GM11168 (cell line): ENCODE results near the gene TAF4.
"Not testable (repeated sequence)": the region's sequence is repeated elsewhere in the genome, so short reads cannot be mapped to it uniquely, and the experiment has no call there.

Experiments
- in situ Hi-C: fragments of 300-500 bp; cut with MboI; formaldehyde crosslinking; loops from one replicate; pipeline ENCODE4 v1.12.0; 2022; ENCODE audit warnings: low sequenced_read_pairs; ENCODE audit not compliant: unreplicated experiment

Gene TAF4

GRCh38 chr20:61989741-61990140, 75.9 kb downstream of the TAF4 start:
- in situ Hi-C loops = loop anchor here (10.0 kb wide), 1 partner anchor 135 kb away; the partner anchor contains the start of gene LSM14B

- in situ Hi-C loops = no loop called here
Measured at GRCh38 chr20:61988665-61989064, 77.0 kb downstream of the TAF4 start.

- in situ Hi-C loops = no loop called here
Measured at GRCh38 chr20:61986762-61987321, 78.8 kb downstream of the TAF4 start.

- in situ Hi-C loops = no loop called here
Measured at GRCh38 chr20:61985096-61985495, 80.6 kb downstream of the TAF4 start.

GRCh38 chr20:61984431-61984830, 81.2 kb downstream of the TAF4 start:
- in situ Hi-C loops = not testable (repeated sequence)

- in situ Hi-C loops = no loop called here
Measured at GRCh38 chr20:61983965-61984364, 81.7 kb downstream of the TAF4 start.

- in situ Hi-C loops = no loop called here
Measured at GRCh38 chr20:61982951-61983315, 82.7 kb downstream of the TAF4 start.

GRCh38 chr20:61982191-61982950, 83.3 kb downstream of the TAF4 start:
- in situ Hi-C loops = no loop called here

GRCh38 chr20:61981691-61982090, 84.0 kb downstream of the TAF4 start:
- in situ Hi-C loops = not testable (repeated sequence)

- in situ Hi-C loops = no loop called here
Measured at GRCh38 chr20:61980647-61981583, 84.8 kb downstream of the TAF4 start.

- in situ Hi-C loops = no loop called here
Measured at GRCh38 chr20:61979701-61980635, 85.7 kb downstream of the TAF4 start.

- in situ Hi-C loops = no loop called here
Measured at GRCh38 chr20:61979090-61979489, 86.6 kb downstream of the TAF4 start.

- in situ Hi-C loops = no loop called here
Measured at GRCh38 chr20:61978491-61978890, 87.2 kb downstream of the TAF4 start.

- in situ Hi-C loops = no loop called here
Measured at GRCh38 chr20:61977419-61977786, 88.3 kb downstream of the TAF4 start.

GRCh38 chr20:61976644-61977418, 88.8 kb downstream of the TAF4 start:
- in situ Hi-C loops = no loop called here

GRCh38 chr20:61976263-61976643, 89.4 kb downstream of the TAF4 start:
- in situ Hi-C loops = no loop called here

GRCh38 chr20:61975407-61976129, 90.1 kb downstream of the TAF4 start:
- in situ Hi-C loops = no loop called here

- in situ Hi-C loops = no loop called here
Measured at GRCh38 chr20:61974357-61974665, 91.4 kb downstream of the TAF4 start.
